HG03196 (cell line): ENCODE measurements around the gene TRIP13.
"Not testable (repeated sequence)": the region's sequence is repeated elsewhere in the genome, so short reads cannot be mapped to it uniquely, and the experiment has no call there.

Experiments used
- ATAC-seq: cut with Tn5 transposase; IDR thresholded peaks from one replicate; pipeline ENCODE4 v1.9.1; 2021; ENCODE audit not compliant: unreplicated experiment

Gene TRIP13

DNA sequence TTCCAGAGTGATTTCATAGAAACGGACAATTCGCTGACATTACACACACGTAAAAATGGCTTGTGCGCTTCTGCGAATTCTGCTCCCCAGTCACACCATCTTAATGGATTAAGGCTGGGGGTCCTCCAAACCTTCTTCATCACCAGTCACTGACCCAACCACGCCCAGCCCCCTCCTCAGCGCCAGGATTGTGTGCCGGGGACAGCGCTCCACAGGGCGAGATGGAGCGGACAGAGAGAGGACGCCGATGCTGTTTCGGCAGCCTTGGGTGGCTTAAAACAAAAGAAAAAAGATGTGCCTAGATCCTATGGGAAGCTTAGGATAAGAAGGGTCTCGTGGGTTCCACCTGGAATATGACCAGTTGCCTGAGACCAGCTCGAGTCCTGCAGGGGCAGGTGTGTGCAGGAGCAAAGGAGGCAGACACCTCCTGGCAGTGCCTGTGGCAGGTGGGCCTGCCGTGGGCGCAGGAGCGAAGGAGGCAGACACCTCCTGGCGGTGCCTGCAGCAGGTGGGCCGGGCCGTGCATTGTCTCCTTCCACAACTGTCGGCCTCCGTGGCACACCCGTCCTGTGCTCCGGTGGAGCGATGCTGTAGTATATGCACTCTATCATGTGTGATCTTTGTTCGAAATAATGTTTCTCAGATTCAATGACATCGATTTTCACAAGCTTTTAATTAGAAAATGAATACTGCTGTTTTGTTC is 20.9 kb upstream of the TRIP13 start:
- no peak for ATAC-seq

DNA sequence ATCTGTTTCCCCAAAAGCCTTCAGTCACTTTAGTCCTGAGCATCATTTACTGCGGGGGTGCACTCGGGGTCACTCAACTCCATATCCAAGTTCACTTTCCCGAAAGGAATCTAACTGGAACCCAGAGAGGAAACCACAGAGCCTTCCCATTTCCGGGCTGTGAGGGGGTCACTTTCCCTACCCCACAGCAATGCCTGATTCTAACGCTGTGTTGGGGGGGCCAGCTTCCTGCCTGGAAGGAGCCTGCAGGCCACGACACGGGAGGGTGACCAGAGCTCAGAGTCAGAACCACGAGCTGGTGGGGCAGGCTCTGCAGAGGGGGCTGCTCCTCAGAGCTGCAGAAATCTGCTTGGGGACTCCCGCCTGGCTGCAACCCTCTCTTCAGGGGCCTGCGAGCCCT is 20.4 kb upstream of the TRIP13 start:
- ATAC-seq = no peak

DNA sequence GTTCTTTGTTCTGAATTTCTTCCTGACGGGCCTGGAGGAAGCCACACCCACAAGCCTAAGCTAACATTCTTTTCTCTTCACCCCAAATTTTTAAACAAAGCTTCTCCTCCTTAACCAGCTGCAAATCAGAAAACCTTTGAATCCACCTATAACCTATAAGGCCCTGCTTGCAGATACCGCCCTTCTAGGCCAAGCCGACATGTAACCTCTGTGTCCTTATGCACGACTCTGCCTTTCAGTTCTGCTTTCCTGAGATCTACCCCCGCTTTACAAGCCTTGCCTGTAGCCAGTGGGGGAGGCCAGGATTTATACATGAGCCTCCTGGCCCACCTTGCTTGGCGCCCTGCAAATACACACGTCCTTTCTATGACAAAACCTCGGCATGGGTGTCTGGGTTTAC is 19.4 kb upstream of the TRIP13 start:
- ATAC-seq = no peak

DNA sequence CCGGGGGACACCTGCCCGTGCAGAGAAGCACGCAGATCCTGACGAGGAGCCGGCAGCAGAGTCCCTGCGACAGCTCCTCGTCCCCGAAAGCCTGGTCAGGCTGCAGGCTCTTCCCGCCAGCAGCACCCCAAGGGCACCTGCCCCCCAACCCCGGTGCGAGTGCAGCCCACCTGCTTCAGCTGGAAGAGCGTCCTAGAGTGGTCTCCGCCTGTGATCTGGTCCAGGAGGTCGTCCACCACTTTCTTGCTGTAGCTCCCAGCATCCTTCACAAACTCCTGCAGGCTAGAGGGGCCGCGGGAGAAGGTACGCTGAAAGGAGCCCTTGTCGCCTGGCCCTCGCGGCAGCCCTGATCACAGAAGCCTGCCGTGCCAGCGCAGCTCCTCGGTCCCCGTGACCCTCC is 16.8 kb upstream of the TRIP13 start:
- ATAC-seq = no peak

DNA sequence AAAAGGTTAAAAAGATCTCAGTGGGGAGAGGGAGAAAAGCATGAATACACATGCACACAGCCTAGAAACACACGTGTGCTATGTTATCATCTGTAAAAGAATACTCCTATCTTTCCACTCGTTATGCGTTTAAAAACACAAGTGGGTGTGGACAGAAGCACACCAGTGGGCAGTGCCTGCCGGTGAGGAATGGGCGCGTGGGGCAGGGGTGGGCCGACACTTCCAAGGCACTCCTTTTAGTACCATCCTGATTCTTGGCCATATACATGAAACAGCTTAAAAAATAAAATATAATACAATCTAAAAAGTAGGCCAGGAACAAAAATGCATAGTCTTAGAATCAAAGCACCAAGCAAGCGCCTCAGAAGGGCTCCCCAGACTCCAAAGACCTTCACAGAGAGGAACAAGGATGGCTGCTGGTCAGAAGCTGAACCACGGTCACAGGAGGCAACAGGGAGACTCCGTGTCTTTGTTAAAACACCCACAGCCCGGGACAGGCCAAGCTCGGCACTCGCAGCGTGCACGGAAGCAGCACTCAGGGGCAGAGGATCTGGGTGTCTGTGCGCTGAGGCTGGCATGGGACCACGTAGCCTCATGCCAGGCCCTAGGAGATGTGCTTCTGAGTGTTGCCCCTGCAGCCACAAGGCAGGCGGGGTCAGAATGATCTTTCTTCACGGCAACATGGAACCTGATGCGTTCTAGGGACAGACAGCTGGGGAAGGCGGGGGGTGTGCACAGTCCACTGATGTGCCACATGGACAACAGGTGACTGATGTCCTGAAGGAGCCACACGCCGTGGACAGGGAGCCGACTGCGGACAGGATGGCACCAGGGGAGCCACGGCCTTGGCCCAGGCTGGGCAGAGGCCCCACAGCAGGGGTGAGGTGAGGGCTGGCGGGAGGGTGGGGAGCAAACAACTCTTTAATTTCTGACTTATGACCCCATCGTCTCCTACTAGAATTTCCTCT is 16.0 kb upstream of the TRIP13 start:
- no peak for ATAC-seq

DNA sequence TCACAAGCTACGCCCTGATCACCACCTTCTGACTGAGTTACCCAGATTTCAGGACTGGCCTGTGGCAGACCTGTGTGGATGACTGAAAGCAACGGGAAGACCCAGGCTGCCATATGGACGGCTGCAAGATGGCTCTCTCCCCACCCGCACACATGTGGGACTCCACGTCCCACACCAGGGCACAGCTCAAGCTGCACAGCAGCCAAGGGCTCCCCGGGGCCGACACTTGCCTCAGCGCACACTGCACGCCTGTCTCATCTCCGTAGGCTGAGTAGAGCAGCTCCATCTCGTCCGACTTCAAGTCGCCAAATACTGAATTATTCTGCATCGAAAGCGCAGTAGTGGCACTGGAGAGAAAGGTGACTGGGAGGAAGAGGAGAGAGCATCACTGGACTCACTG is 14.6 kb upstream of the TRIP13 start:
- ATAC-seq = no peak

- not testable (repeated sequence) for ATAC-seq
These were observed 14.0 kb upstream of the TRIP13 start for GRCh38 chr5:878677-879076.

GRCh38 chr5:880816-881550 is 11.7 kb upstream of the TRIP13 start:
- ATAC-seq = no peak

- ATAC-seq = no peak
These were observed 11.1 kb upstream of the TRIP13 start for GRCh38 chr5:881551-881935.

- ATAC-seq = no peak
These were observed 10.2 kb upstream of the TRIP13 start for GRCh38 chr5:882253-883183.

GRCh38 chr5:883475-884181 is 9.1 kb upstream of the TRIP13 start:
- ATAC-seq = no peak

DNA sequence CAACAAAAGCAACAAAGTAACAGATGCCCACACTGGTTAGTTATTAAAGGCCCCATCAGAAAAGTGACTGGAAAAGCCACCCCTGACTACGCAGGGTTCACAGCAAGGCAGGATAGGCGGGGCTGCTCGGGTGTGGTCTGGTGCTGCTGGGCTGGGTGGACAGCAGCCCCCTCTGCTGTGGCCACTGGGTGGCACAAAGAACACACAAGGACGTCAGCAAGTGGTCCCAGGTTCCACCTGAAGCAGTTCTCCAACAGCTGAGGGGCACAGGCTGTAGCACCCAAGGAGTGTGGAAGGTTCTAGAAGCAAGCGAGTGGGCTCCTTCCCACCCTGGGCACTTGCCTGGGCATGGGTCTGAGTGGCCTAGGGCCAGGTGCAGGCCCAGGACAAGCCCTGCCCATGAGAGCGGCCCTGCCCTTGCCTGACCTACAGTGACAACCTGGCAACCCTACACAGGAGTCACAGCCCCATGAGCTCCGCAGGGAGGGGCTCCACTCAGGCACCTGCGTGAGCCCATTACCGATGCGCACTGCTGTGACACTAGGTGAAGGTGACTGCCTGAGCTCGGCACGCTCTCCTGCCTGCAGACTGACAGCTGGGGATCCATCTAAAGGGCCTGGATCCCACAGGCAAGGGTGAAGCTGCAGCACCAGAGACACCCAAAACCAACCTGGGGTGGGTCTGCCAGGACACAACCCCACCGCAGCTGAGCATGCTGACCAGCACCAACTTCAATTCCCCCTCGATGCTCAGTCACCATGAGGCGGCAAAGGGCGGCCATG is 8.1 kb upstream of the TRIP13 start:
- ATAC-seq = no peak

DNA sequence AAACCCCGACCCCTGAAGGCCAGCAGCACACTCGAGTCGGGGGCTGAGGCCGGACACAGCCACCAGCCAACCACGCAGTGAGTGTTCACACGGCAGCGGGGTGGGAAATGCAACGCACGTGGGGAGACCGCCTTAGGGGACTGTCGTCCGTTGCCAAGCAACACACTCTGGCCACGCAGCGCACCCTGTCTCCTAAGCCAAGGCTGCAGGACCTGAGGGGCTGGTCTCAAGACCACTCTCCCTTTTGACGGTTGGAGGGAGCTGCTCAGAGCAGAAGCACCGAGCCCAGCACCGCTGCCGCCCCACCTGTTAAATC is 7.6 kb upstream of the TRIP13 start:
- no peak for ATAC-seq

DNA sequence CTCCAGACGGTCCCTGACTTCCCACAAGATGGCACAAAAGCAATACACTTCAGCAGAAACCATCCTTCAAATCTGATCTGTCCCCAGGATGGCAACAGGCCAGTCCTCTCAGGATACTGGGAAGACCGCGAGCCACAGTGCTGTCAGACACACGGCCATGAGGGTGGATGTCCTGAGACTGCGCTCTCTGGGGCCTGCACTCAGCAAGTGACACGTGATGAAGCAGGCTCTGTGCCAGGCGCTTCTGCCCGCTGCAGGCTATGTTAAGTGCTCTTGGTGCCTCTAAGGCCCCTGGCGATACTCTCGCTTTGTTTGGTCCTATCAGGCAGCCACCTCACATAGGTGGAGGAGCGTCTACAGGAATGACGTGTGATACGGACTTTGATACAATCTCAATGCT is 7.2 kb upstream of the TRIP13 start:
- ATAC-seq = no peak

DNA sequence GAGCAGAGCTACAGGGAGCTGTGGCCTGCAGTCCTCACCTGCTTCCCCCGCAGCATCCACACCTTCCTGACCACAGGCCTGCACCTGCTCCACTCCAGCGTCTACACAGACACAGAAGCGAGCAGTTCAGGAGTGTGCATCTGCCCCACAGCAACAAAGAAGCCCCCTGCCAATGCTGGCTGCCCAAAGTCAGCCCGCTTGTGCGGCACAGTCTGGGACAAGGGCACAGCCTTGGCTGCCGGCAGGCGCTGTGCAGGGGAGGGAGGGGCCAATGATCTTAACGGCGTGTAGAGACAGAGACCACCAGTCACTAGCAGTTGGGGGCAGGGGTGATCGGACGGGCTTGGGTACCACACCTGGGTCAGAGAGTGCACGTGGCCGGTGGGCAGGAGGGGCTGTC is 6.6 kb upstream of the TRIP13 start:
- ATAC-seq = no peak

DNA sequence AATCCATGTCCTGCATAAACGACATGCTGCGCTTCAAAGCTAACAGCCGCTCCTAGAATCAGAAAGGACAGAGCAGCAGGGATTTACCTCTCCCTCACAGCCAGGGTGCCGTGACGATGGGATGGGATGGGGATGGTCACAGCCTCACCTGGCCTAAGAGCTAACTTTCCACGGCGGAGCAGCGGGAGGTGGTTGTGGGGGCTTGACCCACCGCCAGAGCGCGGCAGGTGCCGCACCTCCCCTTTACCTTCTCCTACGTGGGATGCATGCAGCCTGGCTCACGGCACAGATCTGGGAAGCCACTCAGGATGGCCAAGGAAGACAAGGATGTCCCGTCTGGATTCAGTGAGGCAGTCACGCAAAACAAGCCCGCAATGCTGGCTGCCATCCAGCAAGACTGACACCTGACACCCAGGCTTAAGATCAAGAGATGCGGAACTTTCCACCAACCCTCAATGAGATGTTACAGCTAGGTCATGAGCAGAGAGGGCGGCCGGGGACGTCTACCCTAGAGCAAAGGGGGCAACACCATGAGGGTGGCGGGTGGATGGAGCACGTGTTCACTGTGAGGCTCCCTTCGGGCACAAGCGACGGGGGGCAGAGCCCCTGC is 5.9 kb upstream of the TRIP13 start:
- no peak for ATAC-seq

- no peak for ATAC-seq
These were observed 4.6 kb upstream of the TRIP13 start for GRCh38 chr5:887947-888637.

- no peak for ATAC-seq
These were observed 4.0 kb upstream of the TRIP13 start for GRCh38 chr5:888638-889035.
